ENCODE data around the gene ZNF662. TPM values are rescaled to one million over a fixed set of nuclear protein-coding genes. Genes with fewer than 3 reads are reported as not detected.

The ZNF662 gene
- total RNA-seq, 1 donor from 2014 or later = 6.3 TPM

GRCh38 chr3:42871592-42872196 is 34.2 kb upstream of the ZNF662 start:
- TF ChIP-seq, protein P1, sequence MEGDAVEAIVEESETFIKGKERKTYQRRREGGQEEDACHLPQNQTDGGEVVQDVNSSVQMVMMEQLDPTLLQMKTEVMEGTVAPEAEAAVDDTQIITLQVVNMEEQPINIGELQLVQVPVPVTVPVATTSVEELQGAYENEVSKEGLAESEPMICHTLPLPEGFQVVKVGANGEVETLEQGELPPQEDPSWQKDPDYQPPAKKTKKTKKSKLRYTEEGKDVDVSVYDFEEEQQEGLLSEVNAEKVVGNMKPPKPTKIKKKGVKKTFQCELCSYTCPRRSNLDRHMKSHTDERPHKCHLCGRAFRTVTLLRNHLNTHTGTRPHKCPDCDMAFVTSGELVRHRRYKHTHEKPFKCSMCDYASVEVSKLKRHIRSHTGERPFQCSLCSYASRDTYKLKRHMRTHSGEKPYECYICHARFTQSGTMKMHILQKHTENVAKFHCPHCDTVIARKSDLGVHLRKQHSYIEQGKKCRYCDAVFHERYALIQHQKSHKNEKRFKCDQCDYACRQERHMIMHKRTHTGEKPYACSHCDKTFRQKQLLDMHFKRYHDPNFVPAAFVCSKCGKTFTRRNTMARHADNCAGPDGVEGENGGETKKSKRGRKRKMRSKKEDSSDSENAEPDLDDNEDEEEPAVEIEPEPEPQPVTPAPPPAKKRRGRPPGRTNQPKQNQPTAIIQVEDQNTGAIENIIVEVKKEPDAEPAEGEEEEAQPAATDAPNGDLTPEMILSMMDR (conservative IDR thresholded peaks at IDR 0.05; ENCODE audit: low read depth, low read length) = no peak
- H3K4me3 ChIP-seq (ENCODE audit: low read depth, low read length) = no peak overlapping the region
- DNase-seq (ENCODE audit: low read depth) = no peak

- TF ChIP-seq, protein P1 (conservative IDR thresholded peaks at IDR 0.05; ENCODE audit: low read depth, low read length) = no peak
- DNase-seq (ENCODE audit: low read depth) = no peak
- H3K4me3 ChIP-seq (ENCODE audit: low read depth, low read length) = no peak overlapping the region
Observed at GRCh38 chr3:42872718-42873117, 33.2 kb upstream of the ZNF662 start.

DNA sequence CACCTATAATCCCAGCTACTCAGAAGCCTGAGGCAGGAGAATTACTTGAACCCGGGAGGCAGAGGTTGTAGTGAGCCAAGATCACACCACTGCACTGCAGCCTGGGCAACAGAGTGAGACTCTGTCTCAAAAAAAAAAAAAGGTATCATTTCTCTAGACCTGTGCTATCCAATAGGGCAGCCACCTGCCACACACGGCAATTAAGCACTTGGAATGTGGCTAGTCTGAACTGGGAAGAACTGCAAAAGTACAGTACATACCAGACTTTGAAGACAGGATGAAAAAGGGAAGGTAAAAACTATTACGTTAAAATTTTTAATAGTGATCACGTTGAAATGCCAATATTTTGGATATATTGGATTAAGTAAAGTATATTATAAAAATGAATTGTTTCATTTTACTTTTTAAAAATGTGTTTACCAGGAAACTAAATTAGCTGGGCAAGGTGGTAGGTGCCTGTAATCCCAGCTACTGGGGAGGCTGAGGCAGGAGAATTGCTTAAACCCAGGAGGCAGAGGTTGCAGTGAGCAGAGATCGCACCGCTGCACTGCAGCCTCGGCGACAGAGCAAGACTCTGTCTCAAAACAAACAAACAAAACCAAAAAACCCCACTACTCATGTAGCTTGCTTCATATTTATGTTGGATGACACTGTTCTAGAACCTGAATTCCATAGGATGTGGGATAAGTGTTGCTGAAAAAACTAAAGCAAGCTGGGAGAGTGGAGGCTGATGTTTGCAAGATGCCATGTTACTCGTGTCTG is 32.5 kb upstream of the ZNF662 start:
- DNase-seq (ENCODE audit: low read depth) = no peak
- TF ChIP-seq, protein P1 (conservative IDR thresholded peaks at IDR 0.05; ENCODE audit: low read depth, low read length) = no peak
- H3K4me3 ChIP-seq (ENCODE audit: low read depth, low read length) = no peak overlapping the region

- TF ChIP-seq, protein P1 (conservative IDR thresholded peaks at IDR 0.05; ENCODE audit: low read depth, low read length) = no peak
- H3K4me3 ChIP-seq (ENCODE audit: low read depth, low read length) = no peak overlapping the region
- no peak for DNase-seq (ENCODE audit: low read depth)
Observed at GRCh38 chr3:42874749-42875148, 31.2 kb upstream of the ZNF662 start.

DNA sequence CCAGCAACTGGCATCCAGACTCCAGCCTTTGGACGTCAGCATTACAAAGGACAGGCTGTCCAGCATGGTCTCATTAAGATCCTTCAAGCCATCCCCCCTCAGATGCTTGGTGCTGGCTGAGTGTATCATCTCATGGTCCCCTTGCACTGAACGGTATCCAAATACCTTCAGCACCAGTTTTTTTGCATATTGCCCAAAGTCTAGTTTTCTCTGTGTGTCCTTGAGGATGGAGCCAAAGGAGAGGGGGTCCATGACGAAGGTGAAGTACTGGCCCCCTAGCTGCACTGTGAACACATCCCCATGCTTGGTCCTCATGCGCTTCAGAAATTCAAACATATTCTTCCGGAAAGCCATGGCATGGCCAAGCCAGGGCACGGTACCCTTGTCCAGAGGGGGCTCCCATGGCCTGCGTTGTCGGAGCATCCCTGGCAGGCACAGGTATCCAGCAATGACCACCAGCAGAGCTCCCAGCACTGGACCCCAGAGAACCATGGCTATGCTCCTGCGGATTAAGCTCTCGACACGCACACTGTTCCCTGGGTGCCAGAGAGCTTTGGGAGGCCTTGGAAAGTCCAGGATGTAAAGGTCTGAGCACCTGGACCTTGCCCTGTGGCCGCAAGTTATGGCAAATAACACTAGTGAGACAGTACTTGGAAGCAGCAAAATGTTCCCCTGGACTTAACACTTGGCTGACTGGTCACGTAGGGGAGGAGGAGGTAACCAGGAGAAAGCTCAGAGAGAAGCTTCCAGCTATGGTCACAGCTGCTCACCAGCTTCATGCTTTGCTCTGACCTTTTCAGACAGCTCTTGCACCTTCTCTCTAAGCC is 30.4 kb upstream of the ZNF662 start, which contains the start of gene CYP8B1:
Gene CYP8B1, minus strand, starts transcription at position 555 of the 827 bp plus-strand sequence. Its CDS starts 63 bp downstream, at position 492.
- TF ChIP-seq, protein P1 (conservative IDR thresholded peaks at IDR 0.05; ENCODE audit: low read depth, low read length) = no peak
- H3K4me3 ChIP-seq (ENCODE audit: low read depth, low read length) = no peak within 1 kb of the TSS
- no peak for DNase-seq (ENCODE audit: low read depth)

- TF ChIP-seq, protein P1 (conservative IDR thresholded peaks at IDR 0.05; ENCODE audit: low read depth, low read length) = no peak
- DNase-seq (ENCODE audit: low read depth) = no peak
Observed at GRCh38 chr3:42876401-42876800, 29.5 kb upstream of the ZNF662 start.

More at GRCh38 chr3:42876401-42876800, 29.5 kb upstream of the ZNF662 start:
- H3K4me3 ChIP-seq (ENCODE audit: low read depth, low read length) = no peak overlapping the region
